SKM-1 (cell line): ENCODE results near the gene OXSR1.
"Not testable (repeated sequence)": the region's sequence is repeated elsewhere in the genome, so short reads cannot be mapped to it uniquely, and the experiment has no call there.

ENCODE experiments used
- DNase-seq: peaks from one replicate; lab custom pipeline; 2025; ENCODE audit not compliant: unreplicated experiment; lab: John Stamatoyannopoulos, UW

The OXSR1 gene

GRCh38 chr3:38165722-38166387 lies 518 bp downstream of the OXSR1 start:
- DNase-seq: no peak

- no peak for DNase-seq
These were observed 2.3 kb downstream of the OXSR1 start for GRCh38 chr3:38167591-38167990.

- no peak for DNase-seq
These were observed 3.1 kb downstream of the OXSR1 start for GRCh38 chr3:38168151-38169026.

- no peak for DNase-seq
These were observed 3.6 kb downstream of the OXSR1 start for GRCh38 chr3:38169027-38169317.

GRCh38 chr3:38170722-38171121 lies 5.4 kb downstream of the OXSR1 start:
- no peak for DNase-seq

GRCh38 chr3:38171622-38172021 lies 6.3 kb downstream of the OXSR1 start:
- no peak for DNase-seq

- DNase-seq: no peak
These were observed 8.6 kb downstream of the OXSR1 start for GRCh38 chr3:38173834-38174418.

GRCh38 chr3:38177181-38177580 lies 11.8 kb downstream of the OXSR1 start:
- no peak for DNase-seq

- no peak for DNase-seq
These were observed 21.4 kb downstream of the OXSR1 start for GRCh38 chr3:38186781-38187180.

GRCh38 chr3:38190481-38190881 lies 25.1 kb downstream of the OXSR1 start:
- no peak for DNase-seq

GRCh38 chr3:38202931-38203330 lies 37.6 kb downstream of the OXSR1 start:
- not testable (repeated sequence) for DNase-seq

GRCh38 chr3:38203690-38204089 lies 38.4 kb downstream of the OXSR1 start:
- DNase-seq: no peak

GRCh38 chr3:38204599-38205471 lies 39.5 kb downstream of the OXSR1 start:
- DNase-seq: no peak

- DNase-seq: no peak
These were observed 40.1 kb downstream of the OXSR1 start for GRCh38 chr3:38205472-38205805.

GRCh38 chr3:38207254-38208003 lies 42.1 kb downstream of the OXSR1 start:
- peak; percentile 69 for DNase-seq

- no peak for DNase-seq
These were observed 44.9 kb downstream of the OXSR1 start for GRCh38 chr3:38210141-38210757.

GRCh38 chr3:38212141-38212540 lies 46.8 kb downstream of the OXSR1 start:
- no peak for DNase-seq

GRCh38 chr3:38214560-38214959 lies 49.2 kb downstream of the OXSR1 start:
- DNase-seq: no peak

- no peak for DNase-seq
These were observed 54.4 kb downstream of the OXSR1 start for GRCh38 chr3:38219609-38220197.

- DNase-seq: no peak
These were observed 55.7 kb downstream of the OXSR1 start for GRCh38 chr3:38221005-38221404.
